Brain microvascular endothelial cell (primary cell): Measurements from ENCODE around the gene POLR3H.
A peak's percentile ranks its signal among the peaks of the same experiment; 100 is the strongest.

Experiments
- DNase-seq: peaks from one replicate; pipeline ENCODE4 v3.0.0-alpha.2; 2020
- H3K27ac ChIP-seq: fragments of 250-450 bp; sonication (Bioruptor Pico); 2 replicates; pipeline ENCODE4 v1.5.1; 2020; ENCODE audit warnings: mild to moderate bottlenecking, moderate library complexity
- H3K27me3 ChIP-seq: fragments of 250-450 bp; sonication (Bioruptor Pico); replicated peaks from 2 replicates; pipeline ENCODE4 v1.5.1; 2020; ENCODE audit warnings: mild to moderate bottlenecking
- H3K36me3 ChIP-seq: fragments of 250-450 bp; sonication (Bioruptor Pico); replicated peaks from 2 replicates; pipeline ENCODE4 v1.5.1; 2020; ENCODE audit warnings: mild to moderate bottlenecking
- H3K4me3 ChIP-seq: 2 replicates; pipeline ENCODE4 v1.5.1; 2011; ENCODE audit warnings: low read depth, mild to moderate bottlenecking, control low read depth, low read length, moderate library complexity
- CTCF ChIP-seq: IDR thresholded peaks from 2 replicates; pipeline ENCODE4 v1.5.1; 2011; ENCODE audit warnings: low read depth, mild to moderate bottlenecking, moderate library complexity, low read length, control low read depth, inconsistent platforms; ENCODE audit errors: missing control alignments
- in situ Hi-C: cut with HindIII; loops from 2 replicates; pipeline ENCODE4 v1.10.0; 2017; ENCODE audit warnings: low sequenced_read_pairs, low pct_ligation_motif_present

The POLR3H gene

GRCh38 chr22:41582694-41583093 is 38.4 kb upstream of the POLR3H start:
- Histone ChIP-seq H3K27me3 (no peaks in the 10 kb centered on the region), H3K27ac (no peak overlapping the region), H3K36me3 (peaks cover 39% of the 10 kb centered on the region), H3K4me3 (no peak overlapping the region)
- TF ChIP-seq CTCF, result no peak
- in situ Hi-C loops, result no loop called here
- no peak for DNase-seq

- H3K36me3 ChIP-seq, result peaks cover 46% of the 10 kb centered on the region
- no peak for DNase-seq
- H3K27ac ChIP-seq, result no peak overlapping the region
- H3K4me3 ChIP-seq, result no peak overlapping the region
- H3K27me3 ChIP-seq, result no peaks in the 10 kb centered on the region
- in situ Hi-C loops, result no loop called here
- TF ChIP-seq CTCF, result no peak
Measured at GRCh38 chr22:41579997-41580355, 35.7 kb upstream of the POLR3H start.

- in situ Hi-C loops, result no loop called here
- Histone ChIP-seq H3K27me3 (no peaks in the 10 kb centered on the region), H3K27ac (no peak overlapping the region), H3K4me3 (no peak overlapping the region), H3K36me3 (peaks cover 44% of the 10 kb centered on the region)
- DNase-seq, result no peak
- no peak for TF ChIP-seq CTCF
Measured at GRCh38 chr22:41579297-41579996, 35.2 kb upstream of the POLR3H start.

GRCh38 chr22:41578818-41579217 is 34.5 kb upstream of the POLR3H start:
- Histone ChIP-seq H3K27me3 (no peaks in the 10 kb centered on the region), H3K4me3 (no peak overlapping the region), H3K36me3 (peaks cover 42% of the 10 kb centered on the region), H3K27ac (no peak overlapping the region)
- no peak for TF ChIP-seq CTCF
- in situ Hi-C loops, result no loop called here
- no peak for DNase-seq

GRCh38 chr22:41578114-41578513 is 33.8 kb upstream of the POLR3H start:
- DNase-seq, result no peak
- no peak for TF ChIP-seq CTCF
- H3K27ac ChIP-seq, result no peak overlapping the region
- in situ Hi-C loops, result no loop called here
- H3K36me3 ChIP-seq, result peaks cover 38% of the 10 kb centered on the region
- no peak overlapping the region for H3K4me3 ChIP-seq
- no peaks in the 10 kb centered on the region for H3K27me3 ChIP-seq

- DNase-seq, result peak; percentile 41
- no peaks in the 10 kb centered on the region for H3K27me3 ChIP-seq
- H3K27ac ChIP-seq, result no peak overlapping the region
- no peak overlapping the region for H3K4me3 ChIP-seq
- peak; percentile 87 for TF ChIP-seq CTCF
- in situ Hi-C loops, result no loop called here
- H3K36me3 ChIP-seq, result peaks cover 28% of the 10 kb centered on the region
Measured at GRCh38 chr22:41576877-41577276, 32.6 kb upstream of the POLR3H start.
